ENCODE data around the gene OR52A1. TPM values are rescaled to one million over a fixed set of nuclear protein-coding genes. Genes with fewer than 3 reads are reported as not detected.

The OR52A1 gene
- total and polyA plus RNA-seq, 5 donors = not detected

DNA sequence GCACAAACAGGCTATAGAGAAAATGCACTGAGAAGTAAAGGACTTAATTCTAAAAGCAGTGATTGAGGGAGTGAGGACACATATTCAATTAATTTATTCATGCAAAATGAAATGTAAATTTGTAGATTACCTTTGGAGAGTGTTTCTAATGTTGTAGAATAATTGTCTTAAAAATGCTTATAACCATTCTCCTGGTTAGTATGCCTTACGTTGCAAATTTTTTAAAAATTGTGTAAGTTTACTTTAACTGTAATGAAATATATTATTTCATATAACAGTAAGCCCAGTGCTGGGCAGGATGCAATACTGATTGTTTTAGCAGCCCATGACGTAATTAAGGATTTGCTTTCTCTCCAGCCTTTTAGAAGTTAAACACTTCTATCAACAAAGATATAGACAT is 58.5 kb downstream of the OR52A1 start:
- ATAC-seq (no peak), DNase-seq (no peak)
- Histone ChIP-seq H3K27me3 (ENCODE audit: control insufficient read depth, insufficient read depth) (no peaks in the 10 kb centered on the region), H3K9me3 (ENCODE audit: control insufficient read depth, low read length) (no peaks in the 10 kb centered on the region), H3K4me1 (ENCODE audit: control insufficient read depth, insufficient read depth, low read length) (no peaks in the 10 kb centered on the region), H3K27ac (ENCODE audit: low read length) (no peak overlapping the region), H3K4me3 (ENCODE audit: low read length) (no peak overlapping the region)
- intact Hi-C loops (cut with DNase I) = no loop called here
- WGBS = 75% methylated on average over 2 of the region's 2 CpGs

Other genes starting within 250 kb of the OR52A1 start
- gene OR51G2, start 235.4 kb downstream of the OR52A1 start, total RNA-seq = not detected
- gene OR51G2, start 235.4 kb downstream of the OR52A1 start, polyA plus RNA-seq = not detected
- gene OR51G1, start 230.4 kb downstream of the OR52A1 start, total RNA-seq = not detected
- not detected for gene OR51G1, start 230.4 kb downstream of the OR52A1 start, polyA plus RNA-seq
- not detected for gene OR51A4, start 207.2 kb downstream of the OR52A1 start, total RNA-seq
- not detected for gene OR51A4, start 207.2 kb downstream of the OR52A1 start, polyA plus RNA-seq
- not detected for gene OR51A2, start 199.0 kb downstream of the OR52A1 start, total RNA-seq
- gene OR51A2, start 199.0 kb downstream of the OR52A1 start, polyA plus RNA-seq = not detected
- gene OR51L1, start 159.9 kb downstream of the OR52A1 start, total RNA-seq = not detected
- not detected for gene OR51L1, start 159.9 kb downstream of the OR52A1 start, polyA plus RNA-seq
- not detected for gene OR52J3, start 108.2 kb downstream of the OR52A1 start, total RNA-seq
- not detected for gene OR52J3, start 108.2 kb downstream of the OR52A1 start, polyA plus RNA-seq
- gene OR52E2, start 95.1 kb downstream of the OR52A1 start, total RNA-seq = not detected
- not detected for gene OR52E2, start 95.1 kb downstream of the OR52A1 start, polyA plus RNA-seq
- not detected for gene OR52E1, start 85.2 kb downstream of the OR52A1 start, total RNA-seq
- gene OR52E1, start 85.2 kb downstream of the OR52A1 start, polyA plus RNA-seq = not detected
- not detected for gene OR52A5, start 16.4 kb downstream of the OR52A1 start, total RNA-seq
- not detected for gene OR52A5, start 16.4 kb downstream of the OR52A1 start, polyA plus RNA-seq
- gene OR51V1, start 45.9 kb upstream of the OR52A1 start, total RNA-seq = not detected
- not detected for gene OR51V1, start 45.9 kb upstream of the OR52A1 start, polyA plus RNA-seq
- 100 to 1,000 TPM in 2 of 4 donors, 10 to 100 TPM in 2; 63.4 to 190 (median 100) TPM for gene HBB, start 72.3 kb upstream of the OR52A1 start, total RNA-seq
- 3.0 TPM for gene HBB, start 72.3 kb upstream of the OR52A1 start, polyA plus RNA-seq
- not detected for gene HBD, start 79.7 kb upstream of the OR52A1 start, total RNA-seq
- not detected for gene HBD, start 79.7 kb upstream of the OR52A1 start, polyA plus RNA-seq
- gene HBG1, start 95.1 kb upstream of the OR52A1 start, total RNA-seq = not detected
- gene HBG1, start 95.1 kb upstream of the OR52A1 start, polyA plus RNA-seq = not detected
- 1 to 10 TPM in 1 of 4 donors, under 1 TPM in 1, not detected in 2; 0.44 to 1.1 TPM for gene HBG2, start 100.0 kb upstream of the OR52A1 start, total RNA-seq
- gene HBG2, start 100.0 kb upstream of the OR52A1 start, polyA plus RNA-seq = 0.27 TPM
- gene HBE1, start 115.2 kb upstream of the OR52A1 start, total RNA-seq = not detected
- 0.11 TPM for gene HBE1, start 115.2 kb upstream of the OR52A1 start, polyA plus RNA-seq
- gene OR51B4, start 147.2 kb upstream of the OR52A1 start, total RNA-seq = not detected
- not detected for gene OR51B4, start 147.2 kb upstream of the OR52A1 start, polyA plus RNA-seq
- gene OR51B2, start 169.5 kb upstream of the OR52A1 start, total RNA-seq = not detected
- not detected for gene OR51B2, start 169.5 kb upstream of the OR52A1 start, polyA plus RNA-seq
- under 1 TPM in 1 of 4 donors, not detected in 3; 0.33 TPM for gene OR51B5, start 188.8 kb upstream of the OR52A1 start, total RNA-seq
- 0.14 TPM for gene OR51B5, start 188.8 kb upstream of the OR52A1 start, polyA plus RNA-seq
- gene OR51B6, start 196.8 kb upstream of the OR52A1 start, total RNA-seq = not detected
- gene OR51B6, start 196.8 kb upstream of the OR52A1 start, polyA plus RNA-seq = not detected
- gene OR51M1, start 229.1 kb upstream of the OR52A1 start, total RNA-seq = not detected
- gene OR51M1, start 229.1 kb upstream of the OR52A1 start, polyA plus RNA-seq = not detected

All from right cardiac atrium (tissue), 5 donors.